Stimulated activated CD8-positive, alpha-beta memory T cell treated with anti-CD3 and anti-CD28 coated beads, Interleukin-15, amount 100 ng/mL, for 1 hour (primary cell): ENCODE data around the gene TMBIM6.
"Not testable (repeated sequence)": the region's sequence is repeated elsewhere in the genome, so short reads cannot be mapped to it uniquely, and the experiment has no call there.

Experiments used
- DNase-seq: peaks from one replicate; pipeline ENCODE4 v3.0.0-alpha.2; 2020; ENCODE audit warnings: low read depth

Gene TMBIM6

DNA sequence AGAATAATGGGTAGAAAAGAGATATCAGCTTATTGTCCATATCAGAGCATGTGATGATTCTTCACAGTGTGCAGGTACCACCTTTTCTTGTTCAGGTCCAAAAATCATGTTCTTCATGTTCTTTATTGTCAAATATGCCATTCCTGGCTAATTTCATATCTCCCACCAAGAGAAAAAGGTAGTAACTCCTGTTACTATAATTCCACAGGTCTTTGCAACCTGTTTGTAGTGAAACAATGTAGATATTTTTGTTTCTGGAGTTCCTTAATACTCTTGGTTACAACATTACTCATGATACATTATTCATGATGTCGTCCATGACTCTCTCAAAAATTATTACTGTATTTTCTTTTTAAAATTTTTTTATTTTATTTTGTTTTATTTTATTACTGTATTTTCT lies 11.3 kb upstream of the TMBIM6 start:
- DNase-seq: no peak

DNA sequence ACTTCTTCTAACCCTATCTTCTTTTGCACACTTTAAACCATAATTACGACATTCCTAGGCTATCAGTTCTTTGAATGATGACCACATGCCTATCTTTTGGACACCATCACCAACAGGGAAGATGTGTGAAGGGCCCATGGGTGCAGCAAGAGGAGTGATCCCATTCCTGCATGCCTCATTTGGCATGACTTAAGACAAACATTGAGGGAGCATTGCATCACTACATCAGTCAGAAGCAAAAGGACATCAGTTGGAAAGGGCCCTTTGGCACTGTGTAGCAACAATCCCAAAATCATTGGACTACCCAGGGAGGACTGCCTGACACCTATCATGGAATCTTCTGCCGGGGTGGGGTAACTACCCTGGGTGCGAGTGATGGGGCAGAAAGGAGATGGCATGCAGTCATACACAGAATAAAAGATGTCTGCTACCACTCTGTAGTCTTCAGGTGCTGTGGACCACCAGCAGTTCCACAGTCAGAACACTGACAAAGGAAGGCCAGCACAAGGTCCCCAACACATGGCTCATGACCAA lies 10.7 kb upstream of the TMBIM6 start:
- no peak for DNase-seq

DNA sequence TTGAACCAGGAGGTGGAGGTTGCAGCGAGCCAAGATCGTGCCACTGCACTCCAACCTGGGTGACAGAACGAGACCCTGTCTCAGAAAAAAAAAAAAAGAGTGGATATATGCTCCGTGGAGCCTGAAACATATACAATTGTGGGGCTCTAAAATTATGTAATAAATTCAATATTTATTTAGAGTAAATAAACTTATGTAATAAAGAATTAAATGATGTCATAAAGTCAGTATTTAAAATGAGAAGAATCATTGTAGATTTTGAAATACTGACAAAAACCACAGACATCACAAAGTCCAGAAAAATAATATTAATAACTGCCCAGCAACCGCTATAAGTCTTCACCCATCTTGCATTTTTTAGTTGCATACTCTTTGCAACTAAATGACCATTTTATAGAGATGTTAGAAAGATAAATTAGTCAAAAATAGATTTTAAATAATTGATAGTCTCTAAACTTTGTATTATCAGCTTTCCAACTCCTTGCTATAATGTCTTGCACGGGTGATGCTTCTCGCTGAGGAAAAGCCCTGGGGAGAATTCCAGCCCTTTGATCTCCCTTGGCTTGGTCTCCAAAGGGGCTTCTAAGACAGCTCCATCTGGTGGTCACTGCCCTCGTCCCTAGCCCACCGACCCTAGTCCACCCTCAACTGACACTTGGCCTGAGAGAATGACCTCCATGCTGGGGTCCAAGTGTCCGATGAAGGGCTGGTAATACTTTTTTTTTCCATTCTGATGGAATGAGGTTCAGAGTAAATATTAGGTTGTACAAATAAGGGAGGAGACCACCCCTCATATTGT lies 7.9 kb upstream of the TMBIM6 start:
- no peak for DNase-seq

GRCh38 chr12:49734900-49735299 lies 6.5 kb upstream of the TMBIM6 start:
- DNase-seq: not testable (repeated sequence)

- DNase-seq: not testable (repeated sequence)
Measured at GRCh38 chr12:49738721-49739120, 2.6 kb upstream of the TMBIM6 start.

DNA sequence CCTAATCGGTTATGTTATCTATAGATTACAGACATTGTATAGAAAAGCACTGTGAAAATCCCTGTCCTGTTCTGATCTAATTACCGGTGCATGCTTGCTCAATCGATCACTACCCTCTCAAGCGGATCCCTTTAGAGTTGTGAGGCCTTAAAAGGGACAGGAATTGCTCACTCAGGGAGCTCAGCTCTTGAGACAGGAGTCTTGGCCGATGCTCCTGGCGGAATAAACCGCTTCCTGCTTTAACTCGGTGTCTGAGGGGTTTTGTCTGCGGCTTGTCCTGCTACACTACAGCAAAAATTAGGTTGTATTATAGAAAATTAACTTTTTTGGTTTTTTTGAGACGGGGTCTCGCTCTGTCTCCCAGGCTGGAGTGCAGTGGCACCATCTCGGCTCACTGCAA lies 1.1 kb upstream of the TMBIM6 start:
- not testable (repeated sequence) for DNase-seq

GRCh38 chr12:49741882-49742620 lies 694 bp downstream of the TMBIM6 start:
- peak; percentile 53 for DNase-seq

GRCh38 chr12:49744363-49744885 lies 3.1 kb downstream of the TMBIM6 start:
- no peak for DNase-seq

- DNase-seq: no peak
Measured at GRCh38 chr12:49748306-49748705, 6.9 kb downstream of the TMBIM6 start.

GRCh38 chr12:49748800-49749199 lies 7.4 kb downstream of the TMBIM6 start:
- DNase-seq: no peak

- DNase-seq: no peak
Measured at GRCh38 chr12:49750027-49750995, 9.0 kb downstream of the TMBIM6 start.

DNA sequence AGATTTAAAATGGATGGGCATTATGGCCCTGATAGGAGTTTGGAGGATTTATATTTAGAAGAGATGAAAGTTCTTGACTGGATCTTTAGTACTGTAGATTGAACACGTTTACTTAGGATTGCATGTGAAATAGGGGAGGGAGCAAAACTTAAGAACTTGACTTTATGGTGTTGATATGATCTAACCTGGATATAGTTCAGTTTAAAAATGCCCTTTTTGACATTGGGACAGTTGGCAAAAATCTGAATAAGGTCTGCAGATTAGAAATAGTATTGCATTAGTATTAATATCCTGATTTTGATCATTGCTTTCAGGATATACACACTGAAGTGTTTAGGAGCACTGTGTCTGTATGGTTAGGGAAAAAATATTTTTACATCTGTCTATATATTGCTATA lies 9.6 kb downstream of the TMBIM6 start:
- DNase-seq: no peak

- no peak for DNase-seq
Measured at GRCh38 chr12:49761677-49762467, 20.5 kb downstream of the TMBIM6 start.

GRCh38 chr12:49762468-49762847 lies 21.1 kb downstream of the TMBIM6 start:
- DNase-seq: no peak

DNA sequence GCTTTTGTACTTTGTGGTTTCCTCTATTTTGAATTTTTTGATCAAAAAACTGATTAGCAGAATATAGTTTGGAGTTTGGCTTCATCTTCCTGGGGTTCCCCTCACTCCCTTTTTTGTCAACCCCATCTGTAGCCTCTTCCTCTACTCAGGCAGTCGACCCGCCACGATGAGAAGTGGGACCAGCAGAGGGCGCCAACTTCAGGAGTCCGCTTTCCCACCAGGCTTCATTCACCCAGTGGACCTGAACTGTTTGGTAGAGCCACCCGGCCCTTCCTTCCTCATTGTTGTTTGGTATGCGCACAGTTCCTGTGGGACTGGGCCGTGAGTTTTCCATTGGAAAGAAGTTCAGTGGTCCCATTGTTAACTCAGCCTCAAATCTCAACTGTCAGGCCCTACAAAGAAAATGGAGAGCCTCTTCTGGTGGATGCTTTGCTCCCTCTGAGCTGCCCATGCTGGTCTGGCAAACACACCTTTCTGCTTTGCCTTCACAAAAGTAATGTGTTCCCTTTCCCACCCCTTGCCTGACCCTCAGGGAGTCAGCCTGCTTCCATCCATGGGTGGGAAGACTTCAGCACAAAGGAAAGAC lies 21.7 kb downstream of the TMBIM6 start:
- DNase-seq: peak; percentile 70

- no peak for DNase-seq
Measured at GRCh38 chr12:49764126-49764525, 22.8 kb downstream of the TMBIM6 start.

DNA sequence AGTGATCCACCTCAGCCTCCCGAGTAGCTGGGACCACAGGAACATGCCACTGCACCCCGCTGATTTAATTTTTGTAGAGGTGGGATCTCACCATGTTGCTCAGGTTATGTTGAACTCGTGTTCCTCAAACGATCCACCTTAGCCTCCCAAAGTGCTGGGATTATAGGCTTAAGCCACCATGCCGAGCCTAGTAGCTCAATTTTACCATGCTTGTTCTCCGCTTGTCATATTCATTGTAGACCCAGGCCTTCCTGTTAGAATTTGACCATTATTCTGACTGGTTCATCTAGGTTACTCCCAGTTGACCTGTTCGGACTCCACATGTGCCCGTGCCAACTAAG lies 24.7 kb downstream of the TMBIM6 start:
- no peak for DNase-seq

DNA sequence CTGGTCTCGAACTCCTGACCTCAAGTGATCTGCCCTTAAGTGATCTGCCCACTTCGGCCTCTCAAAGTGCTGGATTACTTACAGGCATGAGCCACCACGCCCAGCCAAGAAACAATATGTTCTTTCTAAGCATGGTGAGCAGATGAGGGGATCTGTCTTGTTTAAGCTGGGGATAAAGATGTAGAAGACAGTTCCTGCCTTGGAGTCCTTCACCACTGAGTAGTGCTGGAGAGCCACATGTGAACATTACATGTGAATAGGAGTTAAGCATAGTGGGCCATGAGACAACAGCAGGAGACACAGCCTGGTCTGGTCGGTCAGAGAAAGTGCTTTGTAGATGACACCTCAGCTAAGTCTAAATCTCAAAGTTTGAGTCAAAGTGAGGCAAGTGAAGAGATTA lies 26.0 kb downstream of the TMBIM6 start:
- DNase-seq: no peak

DNA sequence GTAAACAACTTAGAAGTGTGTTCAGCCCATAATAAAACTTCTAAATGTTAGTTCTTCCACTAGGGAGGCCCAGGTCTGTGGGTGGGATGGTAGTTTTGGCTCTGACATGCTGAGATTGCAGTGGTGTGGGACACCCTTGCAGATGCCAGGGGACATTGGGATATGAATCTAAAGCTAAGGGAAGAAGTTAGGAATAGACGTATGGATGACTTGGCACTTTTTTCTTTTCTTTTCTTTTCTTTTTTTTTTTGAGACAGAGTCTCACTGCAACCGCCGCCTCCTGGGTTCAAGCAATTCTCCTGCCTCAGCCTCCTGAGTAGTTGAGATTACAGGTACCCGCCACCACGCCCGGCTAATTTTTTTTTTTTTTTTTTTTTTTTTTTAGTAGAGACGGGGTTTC lies 31.7 kb downstream of the TMBIM6 start:
- not testable (repeated sequence) for DNase-seq

DNA sequence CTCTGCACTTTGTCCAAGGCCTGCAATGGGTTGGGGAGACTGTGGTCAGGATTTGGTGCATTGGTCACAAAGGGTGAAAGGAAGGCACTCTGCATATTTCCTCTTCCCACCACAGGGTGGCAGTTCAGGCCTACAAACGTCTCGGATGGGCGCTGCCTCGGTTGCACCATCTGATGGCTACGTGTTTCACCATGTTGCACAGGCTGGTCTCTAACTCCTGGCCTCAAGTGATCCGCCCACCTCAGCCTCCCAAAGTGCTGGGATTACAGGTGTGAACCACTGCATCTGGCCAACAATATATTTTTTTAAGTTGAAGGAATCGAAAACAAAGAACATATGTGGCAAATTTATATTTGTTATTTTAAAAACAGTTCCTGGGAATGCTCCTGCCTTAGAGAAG lies 35.1 kb downstream of the TMBIM6 start:
- DNase-seq: peak; percentile 20

- no peak for DNase-seq
Measured at GRCh38 chr12:49776858-49777257, 35.5 kb downstream of the TMBIM6 start.
